H1 (cell line): ENCODE data around the gene ALDOC. TPM values are rescaled to one million over a fixed set of nuclear protein-coding genes. Genes with fewer than 3 reads are reported as not detected.

Experiments
- CHD7 ChIP-seq: fragments of 300-600 bp; sonication (generic); IDR thresholded peaks from 2 replicates; pipeline ENCODE4 v1.7.1; 2012; ENCODE audit warnings: low read length, moderate library complexity, mild to moderate bottlenecking, inconsistent platforms; ENCODE audit not compliant: insufficient replicate concordance
- JUN ChIP-seq: IDR thresholded peaks from 2 replicates; pipeline ENCODE4 v1.6.1; 2011; ENCODE audit warnings: low read depth, mild to moderate bottlenecking, improper control_type of control experiment, low read length
- polyA plus RNA-seq, 7 experiments: library from polyadenylated mRNA; depleted of rRNA in 3 of 7; stranded (reverse) in 5 of 7; unstranded in 2 of 7; fragments of >200 nt in 5 of 7; fragments of 200-250 nt in 2 of 7; gene quantifications; 1 replicate in 5 of 7; 2 replicates in 1 of 7; 4 replicates in 1 of 7; pipeline versions ENCODE4 v1.2.1 to v1.2.3, GENCODE V29; 2011 to 2013; ENCODE audit warnings: missing spikeins in 2 of 7, mixed read lengths in 2 of 7
- total RNA-seq: library from RNA; stranded (reverse); fragmentation: NEBNext Ultra II Directional; extraction: Animal tissue kit (Norgen Biotek cat#: 25700); gene quantifications from 2 replicates; pipeline ENCODE4 v1.2.1, GENCODE V29; 2021
- TF ChIP-seq, protein P1 (sequence below): IDR thresholded peaks from 2 replicates; pipeline ENCODE4 v1.6.1; 2011; ENCODE audit warnings: low read length, improper control_type of control experiment

Gene ALDOC
- total and polyA plus RNA-seq, 2 of the 8 experiments (the other 6 are each of a cell fraction or from before 2014, with no cell fraction given), result 51.6 to 103 TPM

DNA sequence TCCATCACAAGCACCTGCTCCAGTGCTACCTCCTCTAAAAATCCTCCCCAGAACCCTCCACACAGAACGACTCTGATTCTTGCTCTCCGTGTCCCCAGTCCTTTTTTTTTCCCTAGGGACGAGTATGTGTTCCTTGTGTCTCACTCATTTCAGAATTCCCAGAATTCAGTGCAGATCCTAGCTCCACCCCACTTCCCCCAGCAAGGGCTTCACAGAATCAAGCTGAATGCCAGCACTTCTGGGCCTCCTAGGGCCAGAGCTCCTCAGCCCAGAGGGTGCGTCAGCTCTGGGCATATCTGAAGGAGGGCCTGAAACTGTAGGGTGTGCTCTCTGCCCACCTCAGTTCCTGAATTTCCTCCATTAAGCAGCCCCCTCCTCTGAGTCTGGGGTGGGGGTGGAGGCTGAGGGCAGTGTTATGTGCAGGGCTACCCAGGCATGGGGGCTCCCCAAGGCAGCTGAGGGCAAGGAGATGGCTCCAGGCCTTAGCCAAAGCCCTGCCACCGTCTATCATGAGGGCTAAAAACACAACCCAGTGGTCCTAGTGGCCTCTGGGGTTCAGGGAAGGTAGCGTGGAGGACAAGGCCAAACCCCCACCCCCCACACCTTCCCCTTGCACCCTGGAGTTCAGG, 30.8 kb downstream of the ALDOC start (continued):
- TF ChIP-seq CHD7, result no peak
- TF ChIP-seq, protein P1, sequence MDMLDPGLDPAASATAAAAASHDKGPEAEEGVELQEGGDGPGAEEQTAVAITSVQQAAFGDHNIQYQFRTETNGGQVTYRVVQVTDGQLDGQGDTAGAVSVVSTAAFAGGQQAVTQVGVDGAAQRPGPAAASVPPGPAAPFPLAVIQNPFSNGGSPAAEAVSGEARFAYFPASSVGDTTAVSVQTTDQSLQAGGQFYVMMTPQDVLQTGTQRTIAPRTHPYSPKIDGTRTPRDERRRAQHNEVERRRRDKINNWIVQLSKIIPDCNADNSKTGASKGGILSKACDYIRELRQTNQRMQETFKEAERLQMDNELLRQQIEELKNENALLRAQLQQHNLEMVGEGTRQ, result no peak
- no peak for TF ChIP-seq JUN
